Measurements from ENCODE around the gene MBD2. TPM values are rescaled to one million over a fixed set of nuclear protein-coding genes. Genes with fewer than 3 reads are reported as not detected.
"Not testable (repeated sequence)": the region's sequence is repeated elsewhere in the genome, so short reads cannot be mapped to it uniquely, and the experiment has no call there.

Gene MBD2, protein sequence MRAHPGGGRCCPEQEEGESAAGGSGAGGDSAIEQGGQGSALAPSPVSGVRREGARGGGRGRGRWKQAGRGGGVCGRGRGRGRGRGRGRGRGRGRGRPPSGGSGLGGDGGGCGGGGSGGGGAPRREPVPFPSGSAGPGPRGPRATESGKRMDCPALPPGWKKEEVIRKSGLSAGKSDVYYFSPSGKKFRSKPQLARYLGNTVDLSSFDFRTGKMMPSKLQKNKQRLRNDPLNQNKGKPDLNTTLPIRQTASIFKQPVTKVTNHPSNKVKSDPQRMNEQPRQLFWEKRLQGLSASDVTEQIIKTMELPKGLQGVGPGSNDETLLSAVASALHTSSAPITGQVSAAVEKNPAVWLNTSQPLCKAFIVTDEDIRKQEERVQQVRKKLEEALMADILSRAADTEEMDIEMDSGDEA
- total RNA-seq = 29.1 TPM

DNA sequence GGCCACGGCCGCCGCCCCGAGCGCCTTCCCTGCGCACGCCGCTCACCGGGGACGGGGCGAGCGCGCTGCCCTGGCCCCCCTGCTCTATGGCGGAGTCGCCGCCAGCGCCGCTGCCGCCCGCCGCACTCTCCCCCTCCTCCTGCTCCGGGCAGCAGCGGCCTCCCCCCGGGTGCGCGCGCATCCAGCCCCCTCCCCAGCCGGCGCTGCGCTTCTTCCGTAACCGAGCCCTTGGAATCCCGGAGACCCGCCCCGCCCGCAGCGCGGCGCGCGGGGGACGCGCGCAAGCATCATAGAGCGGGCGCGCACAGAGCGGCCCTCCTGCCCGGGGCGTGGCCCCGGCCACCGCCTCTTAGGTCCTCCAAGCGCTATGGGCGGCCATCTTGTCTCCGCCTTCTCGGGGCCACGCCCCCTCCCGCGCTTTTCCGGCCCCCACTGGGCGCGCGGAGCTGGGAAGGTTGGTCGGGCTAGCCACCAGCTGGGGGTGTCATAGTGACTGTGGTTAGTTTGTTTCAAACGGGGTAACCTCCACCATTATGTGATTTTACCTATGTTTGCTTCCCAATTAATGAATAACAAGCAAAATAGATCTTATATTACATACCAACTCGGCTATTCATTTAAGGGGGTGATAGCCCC, at the start of gene MBD2:
TSS of gene MBD2 (minus strand) at position 291 of the 636 bp plus-strand sequence. CDS start at position 181, 110 bp downstream.
- peak; percentile 99 for ATAC-seq

DNA sequence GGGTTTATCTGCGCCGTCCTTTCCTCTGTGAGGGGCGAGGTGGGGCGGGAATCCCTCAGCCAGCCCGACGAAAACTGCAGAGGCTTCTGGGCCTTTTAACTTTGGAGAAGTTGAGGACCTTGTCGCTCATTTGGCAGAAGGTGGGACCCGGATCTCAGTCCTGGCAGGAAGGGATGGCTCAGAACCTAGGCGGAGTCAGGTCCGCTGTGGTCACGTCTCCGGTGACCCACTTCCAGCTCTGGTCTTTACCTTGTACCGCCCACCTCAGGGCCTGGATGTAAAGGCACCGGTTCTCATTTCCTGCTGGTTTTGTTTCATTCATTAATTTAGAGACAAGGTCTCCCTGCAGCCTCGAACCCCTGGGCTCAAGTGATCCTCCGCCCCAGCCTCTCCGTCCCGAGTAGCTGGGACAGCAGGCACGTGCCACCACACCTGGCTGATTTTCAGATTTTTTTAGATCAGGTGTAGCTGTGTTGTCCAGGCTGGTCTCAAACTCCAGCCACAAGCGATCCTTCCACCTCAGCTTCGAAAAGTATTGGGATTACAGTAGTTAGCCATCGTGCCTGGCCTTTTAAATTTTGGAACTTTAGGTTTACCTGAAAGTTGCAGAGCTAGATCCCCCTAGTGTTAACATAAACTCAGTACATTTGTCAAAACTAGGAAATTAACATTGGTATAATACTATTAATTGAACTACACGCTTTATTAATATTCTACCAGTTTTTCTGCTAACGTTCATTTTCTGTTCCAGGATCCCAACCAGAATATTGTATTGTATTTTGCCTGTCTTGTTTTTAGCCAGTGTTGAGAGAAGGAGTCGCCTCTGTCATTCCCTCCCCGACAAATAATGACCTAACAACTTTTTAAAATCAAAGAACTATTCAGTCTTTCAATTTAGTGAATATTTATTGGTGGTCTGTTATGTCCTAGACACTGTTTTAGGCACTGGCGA, 45.7 kb upstream of the MBD2 start:
- peak; percentile 63 for ATAC-seq
- DNase-seq (ENCODE audit: low spot score) = peak; percentile 51

More for the DNA sequence above, at the start of gene MBD2:
- peak; percentile 95 for DNase-seq (ENCODE audit: low spot score)

DNA sequence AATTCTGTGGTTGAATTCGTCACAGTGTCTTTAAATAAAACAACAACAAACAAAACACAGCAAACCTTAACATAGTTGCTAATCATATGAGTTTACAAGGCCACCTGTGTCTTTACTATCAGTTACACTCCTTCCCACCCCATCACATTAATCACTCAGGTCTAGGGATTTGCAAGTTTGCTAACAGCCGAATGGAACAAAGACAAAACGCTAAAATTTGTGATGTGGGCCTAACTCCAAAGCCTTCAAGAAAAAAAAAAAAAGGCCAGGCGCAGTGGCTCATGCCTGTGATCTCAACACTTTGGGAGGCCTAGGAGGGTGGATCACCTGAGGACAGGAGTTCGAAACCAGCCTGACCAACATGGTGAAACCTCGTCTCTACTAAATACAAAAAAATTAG, 44.3 kb upstream of the MBD2 start:
- ATAC-seq (no peak), DNase-seq (ENCODE audit: low spot score) (no peak)

DNA sequence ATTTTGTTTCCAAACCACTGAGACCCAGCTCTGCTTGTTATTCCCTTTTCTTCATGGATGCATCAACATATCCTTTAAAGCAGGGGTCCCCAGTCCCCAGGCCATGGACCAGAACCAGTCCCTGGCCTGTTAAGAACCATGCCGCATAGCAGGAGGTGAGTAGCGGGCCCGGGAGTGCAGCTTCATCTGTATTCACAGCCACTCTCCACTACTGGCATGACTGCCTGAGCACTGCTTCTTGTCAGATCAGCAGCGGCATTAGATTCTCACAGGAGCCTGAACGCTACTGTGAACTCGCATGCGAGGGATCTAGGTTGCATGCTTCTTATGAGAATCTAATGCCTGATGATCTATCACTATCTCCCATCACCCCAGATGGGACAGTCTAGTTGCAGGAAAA, 43.2 kb upstream of the MBD2 start:
- DNase-seq (ENCODE audit: low spot score) (no peak), ATAC-seq (no peak)

DNA sequence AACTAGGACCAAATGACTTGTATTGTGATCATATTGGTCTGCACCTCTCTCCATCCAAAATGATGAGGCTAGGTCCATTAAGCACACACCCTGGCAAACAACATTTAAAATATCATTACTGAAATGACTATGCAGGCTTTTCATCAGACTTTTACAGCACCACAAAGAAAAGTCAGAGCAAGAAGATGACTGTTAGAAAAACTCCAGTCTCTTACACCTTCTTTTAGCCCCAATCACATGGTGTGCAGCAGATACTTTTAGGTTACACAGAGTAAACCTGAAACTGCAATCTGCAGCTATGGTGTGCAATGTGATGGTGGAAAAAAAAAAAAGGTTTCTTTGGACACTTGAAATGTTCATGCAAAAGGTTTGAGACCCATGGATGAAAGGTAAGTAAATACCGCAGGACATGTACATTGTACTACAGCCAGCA, 39.5 kb upstream of the MBD2 start:
- DNase-seq (ENCODE audit: low spot score) = no peak
- no peak for ATAC-seq

DNA sequence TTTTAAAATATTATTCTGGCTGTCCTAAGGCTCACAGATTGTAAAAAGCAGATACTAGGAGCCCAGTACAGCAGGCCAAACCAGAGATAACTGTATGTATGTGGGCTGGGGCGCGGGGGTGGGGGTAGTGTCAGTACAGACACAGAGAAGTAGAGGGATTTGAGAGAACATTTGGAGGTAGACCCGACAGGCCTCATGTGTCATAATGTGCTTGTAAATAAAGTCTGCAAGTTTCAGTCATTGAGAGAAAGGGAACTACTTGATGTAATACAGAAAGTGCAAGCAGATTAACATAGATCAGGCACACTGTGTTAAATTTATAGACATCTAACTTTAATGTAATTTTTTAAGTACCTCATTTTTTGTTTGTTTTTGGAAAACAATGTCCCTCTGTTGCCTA, 37.4 kb upstream of the MBD2 start:
- DNase-seq (ENCODE audit: low spot score) (no peak), ATAC-seq (peak; percentile 44)

DNA sequence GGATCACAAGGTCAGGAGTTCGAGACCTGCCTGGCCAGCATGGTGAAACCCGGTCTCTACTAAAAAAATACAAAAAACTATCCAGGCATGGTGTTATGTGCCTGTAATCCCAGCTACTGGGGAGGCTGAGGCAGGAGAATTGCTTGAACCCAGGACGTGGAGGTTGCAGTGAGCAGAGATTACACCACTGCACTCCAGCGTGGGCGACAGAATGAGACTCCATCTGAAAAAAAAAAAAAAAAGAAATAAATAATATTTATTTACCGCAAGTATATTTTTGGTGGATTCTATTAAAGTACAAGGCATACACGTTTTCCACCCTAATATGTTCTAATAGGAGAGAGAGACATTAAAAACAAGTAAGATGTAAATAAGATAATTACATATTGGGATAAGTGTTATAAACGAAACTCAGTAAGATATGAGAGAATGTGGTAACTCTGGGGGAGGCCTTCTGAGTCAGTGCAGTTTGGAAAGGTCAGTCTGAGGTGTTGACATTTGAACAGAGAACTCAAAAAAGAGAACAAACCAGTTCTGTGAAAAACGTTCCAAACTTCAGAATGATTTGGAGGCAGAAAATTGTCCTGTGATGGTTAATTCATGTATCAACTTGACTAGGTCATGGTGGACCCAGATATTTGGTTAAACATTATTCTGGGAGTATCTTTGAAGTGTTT, 36.1 kb upstream of the MBD2 start:
- ATAC-seq (no peak), DNase-seq (ENCODE audit: low spot score) (no peak)

DNA sequence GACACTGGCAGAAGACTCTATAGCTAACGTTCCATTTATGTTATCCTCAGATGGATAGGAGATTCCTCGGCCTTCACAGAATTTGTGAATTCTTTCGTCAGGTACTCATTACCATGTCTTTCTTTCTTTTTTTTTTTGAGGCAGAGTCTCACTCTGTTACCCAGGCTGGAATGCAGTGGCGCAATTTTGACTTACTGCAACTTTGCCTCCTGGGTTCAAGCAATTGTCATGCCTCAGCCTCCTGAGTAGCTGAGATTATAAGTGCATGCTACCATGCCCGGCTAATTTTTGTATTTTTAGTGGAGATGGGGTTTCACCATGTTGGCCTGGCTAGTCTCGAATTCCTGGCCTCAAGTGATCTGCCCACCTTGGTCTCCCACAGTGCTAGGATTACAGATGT, 33.3 kb upstream of the MBD2 start:
- not testable (repeated sequence) for DNase-seq (ENCODE audit: low spot score); ATAC-seq

DNA sequence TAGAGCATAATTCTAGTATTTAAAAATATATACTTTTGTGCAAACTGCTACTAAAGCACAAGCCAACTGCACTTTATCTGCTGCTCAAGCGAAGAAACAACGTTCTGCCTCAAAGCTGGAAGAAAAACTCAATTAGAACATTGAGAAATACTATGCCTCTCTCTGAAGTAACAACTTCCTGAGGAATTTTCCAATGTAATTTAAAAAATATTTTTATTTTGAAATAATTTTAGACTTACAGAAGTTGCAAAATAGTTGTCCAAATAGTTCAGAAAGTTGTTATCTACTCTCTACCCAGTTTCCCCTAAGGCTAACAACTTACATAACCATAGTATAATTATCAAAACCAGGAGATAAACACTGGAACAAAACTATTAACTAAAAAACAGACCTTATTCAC, 32.5 kb upstream of the MBD2 start:
- no peak for ATAC-seq
- no peak for DNase-seq (ENCODE audit: low spot score)

DNA sequence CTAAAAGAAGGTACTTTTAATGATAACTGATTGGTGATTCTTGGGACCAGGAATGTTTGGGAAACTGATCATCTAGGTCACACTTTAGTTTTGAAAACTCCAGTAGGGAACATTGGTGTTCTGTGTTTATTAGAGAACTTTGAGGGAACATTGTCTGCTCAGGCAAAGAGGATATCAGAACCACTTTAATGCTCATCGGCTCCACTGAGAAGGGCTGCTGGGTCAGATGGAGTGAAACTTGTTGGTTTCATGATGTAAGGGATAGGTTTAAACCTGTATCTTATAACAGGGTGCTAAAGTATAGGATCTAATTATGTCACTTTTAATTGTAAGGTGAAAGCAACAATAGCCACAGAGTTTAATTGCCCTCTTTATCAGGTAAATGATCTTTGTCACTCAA, 30.7 kb upstream of the MBD2 start:
- ATAC-seq = no peak
- no peak for DNase-seq (ENCODE audit: low spot score)

DNA sequence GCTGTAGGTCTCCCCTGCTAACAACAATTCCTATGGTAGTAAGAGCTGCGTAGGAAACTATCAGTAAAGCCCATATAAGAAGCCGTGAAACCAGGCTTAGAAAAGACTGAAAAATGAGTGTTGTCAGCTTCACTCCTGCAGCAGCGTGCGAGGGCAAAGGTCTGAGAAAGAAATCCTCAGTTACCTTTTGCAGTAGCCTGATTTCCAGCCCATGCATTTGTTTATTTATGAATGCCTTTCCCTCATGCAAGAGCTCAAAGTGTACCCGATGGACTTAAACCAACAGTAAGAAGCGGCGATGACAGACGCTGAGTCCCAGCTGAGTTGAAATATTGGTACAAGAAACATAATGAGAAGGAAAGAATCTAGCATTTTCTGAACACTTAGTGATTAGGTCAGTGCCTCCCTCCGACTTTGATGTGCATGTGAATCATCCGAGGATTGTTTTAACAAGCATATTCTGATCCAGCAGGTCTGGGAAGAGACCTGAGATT, 29.8 kb upstream of the MBD2 start:
- DNase-seq (ENCODE audit: low spot score) (peak; percentile 76), ATAC-seq (peak; percentile 96)

DNA sequence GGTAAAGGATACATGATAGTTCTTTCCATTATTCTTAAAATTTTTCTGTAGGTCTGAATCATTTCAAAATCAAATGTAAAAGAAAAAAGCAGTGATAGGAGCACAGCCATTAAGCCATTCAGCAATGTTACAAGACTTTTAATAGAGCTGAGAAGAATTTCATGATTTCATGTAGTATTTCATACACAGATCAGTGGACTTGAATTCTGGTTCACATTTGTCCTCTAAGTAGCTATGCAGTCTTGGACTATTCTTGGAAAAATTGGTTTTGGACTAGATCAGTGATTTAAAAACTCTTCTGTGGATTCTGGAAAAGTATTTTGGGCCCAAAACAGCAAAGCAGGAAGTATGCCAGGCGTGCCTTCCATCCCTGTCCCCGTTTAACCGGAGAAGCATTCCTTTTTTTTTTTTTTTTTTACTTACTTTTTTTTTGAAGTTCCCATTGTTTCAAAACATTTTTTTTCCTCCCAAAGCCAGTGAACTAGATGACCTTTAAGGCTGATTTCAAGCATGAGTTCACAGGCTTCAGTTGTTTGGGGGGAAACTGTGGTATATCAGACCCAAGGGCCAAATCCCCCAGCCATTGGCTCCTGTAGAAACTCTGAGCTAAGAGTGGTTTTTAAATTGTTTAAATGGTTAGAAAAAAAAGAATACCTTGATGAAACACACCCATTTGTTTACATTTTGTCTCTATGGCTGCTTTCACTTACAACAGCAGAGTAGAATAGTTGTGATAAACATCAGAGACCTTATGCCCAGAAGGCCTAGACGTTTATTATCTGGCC, 27.3 kb upstream of the MBD2 start:
- DNase-seq (ENCODE audit: low spot score) = no peak
- no peak for ATAC-seq

DNA sequence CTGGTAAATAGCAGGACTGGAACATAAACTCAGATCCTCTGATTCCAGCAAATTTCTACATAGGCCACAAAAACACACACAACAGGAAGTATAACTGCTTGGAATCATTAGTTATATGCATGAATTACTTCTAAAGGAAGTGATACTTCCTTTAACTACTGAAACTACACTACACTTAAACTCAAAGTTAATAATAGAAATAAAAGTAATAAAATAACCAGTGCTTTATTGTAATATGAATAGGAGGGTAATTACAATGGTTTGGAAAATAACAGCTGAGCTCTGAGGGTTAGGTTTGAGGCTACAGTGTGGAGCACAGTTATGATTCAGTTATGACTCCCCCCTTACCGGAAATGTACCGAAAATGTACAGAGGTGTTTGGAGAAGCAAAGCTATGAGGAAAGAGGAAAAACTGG, 26.4 kb upstream of the MBD2 start:
- DNase-seq (ENCODE audit: low spot score) = no peak
- ATAC-seq = no peak

DNA sequence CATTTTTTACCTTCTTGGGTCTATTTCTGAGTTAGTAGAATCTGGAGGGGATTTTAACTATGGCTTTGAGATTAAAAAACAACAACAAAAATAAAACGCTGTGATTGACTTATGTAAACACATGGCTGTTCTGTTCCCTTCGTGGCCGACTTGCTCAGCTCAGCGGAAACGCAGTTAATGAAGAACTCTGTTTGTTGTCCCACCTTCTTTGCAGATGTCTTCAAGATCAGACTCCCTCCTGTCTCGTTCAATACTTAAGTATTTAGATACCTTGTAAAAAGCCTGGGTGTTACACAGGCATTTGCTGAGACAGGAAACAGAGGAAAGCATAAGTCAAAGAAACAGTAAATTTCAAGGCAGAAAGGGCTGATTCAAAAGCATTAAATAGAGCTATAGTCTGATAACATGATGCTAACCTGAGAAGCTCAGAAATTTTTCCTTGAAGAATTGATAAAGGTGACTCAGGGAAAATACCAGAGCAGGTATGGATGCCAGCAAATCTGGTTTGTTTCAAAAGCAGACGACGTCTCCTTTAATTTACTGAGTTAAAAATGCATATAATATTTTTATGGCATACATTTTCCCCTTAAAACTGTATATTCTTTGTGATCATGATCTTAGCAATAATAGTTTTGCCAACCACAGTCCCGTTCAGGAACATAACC, 23.2 kb upstream of the MBD2 start:
- DNase-seq (ENCODE audit: low spot score) (no peak), ATAC-seq (no peak)

DNA sequence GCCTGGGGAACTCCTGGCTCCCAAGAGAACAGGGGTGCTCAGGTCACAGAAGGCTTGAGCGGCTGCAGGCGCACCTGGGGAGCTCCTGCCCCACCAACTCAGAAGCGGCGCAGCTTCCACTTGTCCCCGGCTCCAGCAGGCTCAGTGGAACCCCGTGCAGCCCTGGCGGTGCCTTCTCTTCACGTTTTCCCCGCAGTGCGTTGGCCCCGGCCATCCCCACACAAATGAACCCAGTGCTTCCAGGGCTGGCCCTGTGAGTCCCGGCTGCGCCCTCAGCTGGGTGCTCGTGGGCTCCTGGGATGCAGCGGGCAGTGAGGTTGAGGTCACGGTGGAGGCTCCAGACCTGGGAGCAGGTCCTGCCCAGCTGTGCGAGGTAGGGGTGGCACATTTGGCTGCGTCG, 17.9 kb upstream of the MBD2 start:
- no peak for ATAC-seq

DNA sequence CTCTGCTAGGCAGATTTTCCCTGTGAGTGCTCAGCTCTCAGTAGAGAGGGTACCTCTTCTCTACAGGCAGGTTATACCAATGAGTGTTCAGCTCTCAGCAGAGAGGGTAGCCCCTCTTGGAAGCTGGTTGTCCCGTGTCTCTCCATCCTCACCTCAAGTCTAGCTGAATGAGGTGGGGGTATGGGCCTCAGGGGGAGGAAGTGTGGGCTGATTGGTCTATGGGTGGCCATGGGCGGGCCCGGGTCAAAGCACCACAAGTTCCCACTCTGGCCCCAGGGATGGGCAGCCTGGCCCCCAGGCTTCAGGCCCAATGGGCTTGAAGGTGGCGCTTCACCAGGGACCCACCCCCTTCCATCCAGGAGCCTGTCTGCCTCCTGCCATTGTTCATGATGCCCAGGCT, 17.0 kb upstream of the MBD2 start:
- ATAC-seq = no peak
- DNase-seq (ENCODE audit: low spot score) = no peak

More for the DNA sequence above, 17.9 kb upstream of the MBD2 start:
- DNase-seq (ENCODE audit: low spot score) = no peak

DNA sequence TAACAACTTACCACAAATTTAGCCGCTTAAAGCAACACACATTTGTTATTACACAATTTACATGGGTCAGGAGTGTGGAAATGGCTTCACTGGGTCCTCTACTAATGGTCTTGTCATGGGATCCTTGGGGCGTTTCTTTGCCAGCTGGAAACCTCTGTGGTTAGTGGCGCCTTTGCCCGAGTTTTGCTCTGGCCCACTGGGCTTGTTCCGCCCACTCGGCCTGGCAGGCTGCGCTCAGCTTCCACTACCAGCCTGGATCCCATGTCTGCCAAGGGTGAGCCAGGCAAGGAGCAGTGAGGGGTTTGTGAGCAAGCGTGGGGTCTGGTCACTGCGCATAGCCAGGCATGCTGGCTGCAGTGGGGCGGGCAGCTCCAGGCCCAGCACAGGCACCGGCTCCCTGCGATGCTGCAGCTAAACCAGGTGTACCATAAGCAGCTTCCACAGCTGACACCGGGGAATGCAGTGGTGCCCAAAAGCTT, 16.2 kb upstream of the MBD2 start:
- ATAC-seq (peak; percentile 27), DNase-seq (ENCODE audit: low spot score) (no peak)

DNA sequence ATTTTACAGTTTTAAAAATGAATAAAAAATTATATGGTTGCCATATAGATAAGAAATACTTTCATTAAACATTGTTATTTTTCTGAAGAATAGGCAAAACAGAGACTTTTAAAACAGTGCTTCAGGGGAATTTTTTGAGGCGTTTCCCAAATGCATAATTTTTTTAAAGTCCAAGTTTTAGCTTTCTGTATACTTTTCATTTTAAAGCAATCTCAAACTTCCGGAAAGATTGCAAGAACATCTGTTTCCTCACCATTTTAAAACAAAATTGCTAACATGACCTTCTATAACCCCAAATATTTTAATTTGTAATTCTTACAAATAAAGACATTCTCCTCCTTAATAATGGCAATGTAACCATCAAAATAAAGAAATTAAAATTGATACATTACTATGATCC, 15.1 kb upstream of the MBD2 start:
- DNase-seq (ENCODE audit: low spot score) = no peak
- no peak for ATAC-seq

DNA sequence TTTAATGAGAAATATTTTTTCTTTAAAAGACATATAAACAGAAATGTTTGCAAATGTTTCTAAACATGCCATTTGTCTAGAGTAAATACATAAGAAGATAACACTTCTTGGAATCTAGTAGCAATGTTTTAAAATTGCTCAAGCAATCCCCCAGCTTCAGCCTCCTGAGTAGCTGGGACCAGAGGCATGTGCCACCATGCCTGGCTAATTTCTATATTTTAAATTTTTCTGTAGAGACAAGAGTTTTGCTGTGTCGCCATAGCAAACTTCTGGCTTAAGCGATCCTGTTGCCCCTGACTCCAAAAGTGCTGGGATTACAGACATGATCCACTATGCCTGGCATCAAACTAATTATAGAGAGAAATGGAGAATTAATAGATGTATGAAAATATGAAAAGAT, 14.6 kb upstream of the MBD2 start:
- ATAC-seq (no peak), DNase-seq (ENCODE audit: low spot score) (no peak)

All from left lobe of liver (tissue), 2 donors.